Measurements from ENCODE around the gene GLO1. TPM values are rescaled to one million over a fixed set of nuclear protein-coding genes. Genes with fewer than 3 reads are reported as not detected.

GLO1 gene
- polyA plus RNA-seq, 10 donors = 99.6 to 150 (median 115) TPM

DNA sequence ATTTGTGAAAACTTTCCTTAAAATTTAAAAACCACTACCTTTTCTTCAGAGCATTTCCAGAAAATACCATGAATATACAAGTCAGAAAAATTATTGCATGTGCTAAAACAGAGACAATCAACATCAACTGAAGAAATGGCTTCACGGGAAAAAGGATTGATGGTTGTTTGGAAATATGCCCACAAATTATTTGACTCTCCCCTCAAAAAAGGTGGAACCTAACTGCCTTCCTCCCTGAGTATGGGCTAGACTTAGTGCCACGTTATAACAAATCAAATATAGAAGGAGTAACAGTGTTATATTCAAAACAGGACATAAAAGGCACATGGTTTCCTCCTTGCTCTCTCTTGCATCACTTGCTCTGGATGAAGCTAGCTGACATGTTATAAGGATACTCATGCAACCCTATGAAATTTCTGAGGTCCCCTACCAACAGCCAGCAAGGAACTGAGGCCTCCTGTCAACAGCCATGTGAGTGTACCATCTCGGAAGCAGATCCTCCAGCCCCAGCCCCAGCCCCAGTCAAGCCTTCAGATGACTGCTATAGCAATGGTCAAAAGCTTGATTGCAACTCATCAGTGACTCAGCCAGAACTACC lies 71.7 kb downstream of the GLO1 start:
- DNase-seq = no peak

Other genes starting within 250 kb of the GLO1 start
- gene BTBD9, start 63.2 kb downstream of the GLO1 start, polyA plus RNA-seq (ENCODE audit: insufficient read length in 10 of 10) = 10 to 100 TPM in 1 of 10 donors, 1 to 10 TPM in 9; 6.0 to 10.0 (median 7.0) TPM
- gene DNAH8, start 12.2 kb upstream of the GLO1 start, polyA plus RNA-seq (ENCODE audit: insufficient read length in 10 of 10) = 1 to 10 TPM in 8 of 10 donors, under 1 TPM in 2; 0.45 to 4.9 (median 1.8) TPM